ENCODE results near the gene RNF182. TPM values are rescaled to one million over a fixed set of nuclear protein-coding genes. Genes with fewer than 3 reads are reported as not detected.
A peak's percentile ranks its signal among the peaks of the same experiment; 100 is the strongest.
"Not testable (repeated sequence)": the region's sequence is repeated elsewhere in the genome, so short reads cannot be mapped to it uniquely, and the experiment has no call there.

The RNF182 gene, protein sequence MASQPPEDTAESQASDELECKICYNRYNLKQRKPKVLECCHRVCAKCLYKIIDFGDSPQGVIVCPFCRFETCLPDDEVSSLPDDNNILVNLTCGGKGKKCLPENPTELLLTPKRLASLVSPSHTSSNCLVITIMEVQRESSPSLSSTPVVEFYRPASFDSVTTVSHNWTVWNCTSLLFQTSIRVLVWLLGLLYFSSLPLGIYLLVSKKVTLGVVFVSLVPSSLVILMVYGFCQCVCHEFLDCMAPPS
- 2.3 and 3.0 TPM in 2 replicates for total RNA-seq
- long read RNA-seq, partial matches to known transcripts: 0 of 8 reads
- long read RNA-seq, other reads (novel, unspliced or antisense): 0 of 8 reads

- peak within 1 kb of the TSS; percentile 64 for H3K27ac Mint-ChIP-seq (ENCODE audit: unreplicated experiment)
- no peak for DNase-seq (ENCODE audit: low read depth, low spot score)
- TF ChIP-seq CTCF (conservative IDR thresholded peaks at IDR 0.05): no peak
- H3K36me3 Mint-ChIP-seq (ENCODE audit: low read depth): no peaks in the 10 kb centered on the region
- H3K4me3 Mint-ChIP-seq: peak within 1 kb of the TSS; percentile 96
- peaks cover 68% of the 10 kb centered on the region for H3K27me3 Mint-ChIP-seq (ENCODE audit: low read depth)
- no peaks in the 10 kb centered on the region for H3K9me3 Mint-ChIP-seq
- H3K4me1 Mint-ChIP-seq: peaks cover 16% of the 10 kb centered on the region
Observed at GRCh38 chr6:13924949-13925881, at the start of gene RNF182. Gene RNF182, plus strand, starts transcription at chr6:13924952. Its CDS starts 52,168 bp downstream, at chr6:13977120.

DNA sequence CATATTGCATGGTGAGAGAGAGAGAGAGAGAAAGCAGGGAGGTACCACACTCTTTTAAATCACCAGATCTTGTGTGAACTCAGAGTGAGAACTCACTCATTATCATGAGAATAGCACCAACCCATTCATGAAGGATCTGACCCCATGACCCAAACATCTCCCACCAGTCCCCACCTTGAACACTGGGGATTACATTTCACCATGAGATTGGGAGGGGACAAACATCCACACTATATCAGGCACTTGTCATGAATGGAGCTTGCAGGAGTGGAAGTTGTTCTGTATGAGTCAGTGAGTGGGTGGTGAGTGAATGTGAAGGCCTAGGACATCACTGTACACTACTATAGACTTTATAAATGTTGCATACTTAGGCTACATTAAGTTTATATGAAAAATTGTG is 47.7 kb upstream of the RNF182 start:
- H3K4me3 Mint-ChIP-seq: no peak overlapping the region
- peaks cover 8% of the 10 kb centered on the region for H3K9me3 Mint-ChIP-seq
- H3K4me1 Mint-ChIP-seq: peaks cover 17% of the 10 kb centered on the region
- H3K27ac Mint-ChIP-seq (ENCODE audit: unreplicated experiment): no peak overlapping the region
- no peaks in the 10 kb centered on the region for H3K36me3 Mint-ChIP-seq (ENCODE audit: low read depth)
- DNase-seq (ENCODE audit: low read depth, low spot score): no peak
- no peak for TF ChIP-seq CTCF (conservative IDR thresholded peaks at IDR 0.05)
- peaks cover 12% of the 10 kb centered on the region for H3K27me3 Mint-ChIP-seq (ENCODE audit: low read depth)

- not testable (repeated sequence) for H3K9me3 Mint-ChIP-seq; H3K27me3 Mint-ChIP-seq (ENCODE audit: low read depth)
Observed at GRCh38 chr6:13880061-13880663, 44.6 kb upstream of the RNF182 start.

DNA sequence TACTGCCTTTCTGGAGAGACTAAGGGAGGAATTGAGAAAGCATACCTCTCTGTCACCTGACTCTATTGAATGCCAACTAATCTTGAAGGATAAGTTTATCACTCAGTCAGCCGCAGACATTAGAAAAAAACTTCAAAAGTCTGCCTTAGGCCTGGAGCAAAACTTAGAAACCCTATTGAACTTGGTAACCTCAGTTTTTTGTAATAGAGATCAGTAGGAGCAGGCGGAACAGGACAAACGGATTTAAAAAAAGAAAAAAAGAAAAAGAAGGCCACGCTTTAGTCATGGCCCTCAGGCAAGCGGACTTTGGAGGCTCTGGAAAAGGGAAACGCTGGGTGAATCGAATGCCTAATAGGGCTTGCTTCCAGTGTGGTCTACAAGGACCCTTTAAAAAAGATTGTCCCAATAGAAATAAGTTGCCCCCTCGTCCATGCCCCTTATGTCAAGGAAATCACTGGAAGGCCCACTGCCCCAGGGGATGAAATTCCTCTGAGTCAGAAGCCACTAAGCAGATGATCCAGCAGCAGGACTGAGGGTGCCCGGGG is 43.1 kb upstream of the RNF182 start:
- Mint-ChIP-seq H3K4me3 (no peak overlapping the region), H3K9me3 (peaks cover 8% of the 10 kb centered on the region), H3K4me1 (peaks cover 13% of the 10 kb centered on the region), H3K27me3 (ENCODE audit: low read depth) (no peaks in the 10 kb centered on the region), H3K36me3 (ENCODE audit: low read depth) (no peaks in the 10 kb centered on the region), H3K27ac (ENCODE audit: unreplicated experiment) (no peak overlapping the region)
- TF ChIP-seq CTCF (conservative IDR thresholded peaks at IDR 0.05): no peak
- no peak for DNase-seq (ENCODE audit: low read depth, low spot score)

More at GRCh38 chr6:13880061-13880663, 44.6 kb upstream of the RNF182 start:
- not testable (repeated sequence) for DNase-seq (ENCODE audit: low read depth, low spot score); H3K36me3 Mint-ChIP-seq (ENCODE audit: low read depth); H3K4me3 Mint-ChIP-seq; H3K27ac Mint-ChIP-seq (ENCODE audit: unreplicated experiment)
- H3K4me1 Mint-ChIP-seq: peaks cover 13% of the 10 kb centered on the region

DNA sequence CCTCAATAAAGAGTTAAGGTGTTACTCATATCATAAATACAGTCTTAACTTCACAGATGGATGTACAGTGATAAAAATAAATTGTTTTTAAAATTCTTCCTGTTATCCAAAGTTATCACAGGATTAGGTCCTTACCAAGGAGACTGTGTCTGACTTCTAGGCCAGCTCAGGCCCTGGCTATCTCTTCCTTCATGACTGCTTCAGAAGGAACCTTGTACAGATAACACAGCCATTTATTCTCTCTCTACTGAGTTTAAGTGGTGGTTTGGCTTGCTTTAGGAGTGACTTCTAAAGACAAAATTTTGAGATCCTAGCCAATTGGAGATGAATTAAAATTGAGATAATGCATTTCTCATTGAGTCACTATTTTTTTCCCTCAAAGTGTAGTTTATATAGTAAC is 40.8 kb upstream of the RNF182 start:
- no peak for TF ChIP-seq CTCF (conservative IDR thresholded peaks at IDR 0.05)
- H3K36me3 Mint-ChIP-seq (ENCODE audit: low read depth): no peaks in the 10 kb centered on the region
- no peak overlapping the region for H3K4me3 Mint-ChIP-seq
- no peaks in the 10 kb centered on the region for H3K9me3 Mint-ChIP-seq
- peaks cover 7% of the 10 kb centered on the region for H3K4me1 Mint-ChIP-seq
- no peak for DNase-seq (ENCODE audit: low read depth, low spot score)
- H3K27me3 Mint-ChIP-seq (ENCODE audit: low read depth): no peaks in the 10 kb centered on the region
- no peak overlapping the region for H3K27ac Mint-ChIP-seq (ENCODE audit: unreplicated experiment)

All from neural crest cell (in vitro differentiated cells).